ENCODE results near the gene PTPRN2. TPM values are rescaled to one million over a fixed set of nuclear protein-coding genes. Genes with fewer than 3 reads are reported as not detected.
"Not testable (repeated sequence)": the region's sequence is repeated elsewhere in the genome, so short reads cannot be mapped to it uniquely, and the experiment has no call there.

The PTPRN2 gene
- total and polyA plus RNA-seq, 2 experiments from 2014 or later = 0.28 TPM; not detected in 1

DNA sequence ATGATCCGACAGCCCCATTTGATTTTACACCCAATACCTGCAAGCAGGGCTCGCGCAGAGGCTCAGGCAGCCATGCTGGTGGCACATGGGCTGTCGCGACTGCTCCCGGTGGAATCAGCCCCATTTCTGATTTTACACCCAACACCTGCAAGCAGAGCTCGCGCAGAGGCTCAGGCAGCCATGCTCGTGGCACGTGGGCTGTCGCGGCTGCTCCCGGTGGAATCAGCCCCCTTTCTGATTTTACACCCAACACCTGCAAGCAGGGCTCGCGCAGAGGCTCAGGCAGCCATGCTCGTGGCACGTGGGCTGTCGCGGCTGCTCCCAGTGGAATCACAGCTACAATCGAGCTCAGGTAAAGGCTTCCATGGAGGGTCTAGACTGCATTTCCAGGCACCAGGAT lies 244.1 kb downstream of the PTPRN2 start:
- Histone ChIP-seq H3K27ac (no peak overlapping the region), H3K27me3 (no peaks in the 10 kb centered on the region), H3K4me1 (ENCODE audit: low read depth) (no peaks in the 10 kb centered on the region), H3K4me3 (no peak overlapping the region), H3K9me3 (ENCODE audit: low read depth) (no peaks in the 10 kb centered on the region), H3K36me3 (no peaks in the 10 kb centered on the region)
- no peak for DNase-seq (ENCODE audit: low read depth in 1 of 2, low spot score in 1 of 2)
- TF ChIP-seq, protein P1, sequence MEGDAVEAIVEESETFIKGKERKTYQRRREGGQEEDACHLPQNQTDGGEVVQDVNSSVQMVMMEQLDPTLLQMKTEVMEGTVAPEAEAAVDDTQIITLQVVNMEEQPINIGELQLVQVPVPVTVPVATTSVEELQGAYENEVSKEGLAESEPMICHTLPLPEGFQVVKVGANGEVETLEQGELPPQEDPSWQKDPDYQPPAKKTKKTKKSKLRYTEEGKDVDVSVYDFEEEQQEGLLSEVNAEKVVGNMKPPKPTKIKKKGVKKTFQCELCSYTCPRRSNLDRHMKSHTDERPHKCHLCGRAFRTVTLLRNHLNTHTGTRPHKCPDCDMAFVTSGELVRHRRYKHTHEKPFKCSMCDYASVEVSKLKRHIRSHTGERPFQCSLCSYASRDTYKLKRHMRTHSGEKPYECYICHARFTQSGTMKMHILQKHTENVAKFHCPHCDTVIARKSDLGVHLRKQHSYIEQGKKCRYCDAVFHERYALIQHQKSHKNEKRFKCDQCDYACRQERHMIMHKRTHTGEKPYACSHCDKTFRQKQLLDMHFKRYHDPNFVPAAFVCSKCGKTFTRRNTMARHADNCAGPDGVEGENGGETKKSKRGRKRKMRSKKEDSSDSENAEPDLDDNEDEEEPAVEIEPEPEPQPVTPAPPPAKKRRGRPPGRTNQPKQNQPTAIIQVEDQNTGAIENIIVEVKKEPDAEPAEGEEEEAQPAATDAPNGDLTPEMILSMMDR (IDR thresholded peaks at IDR 0.05; ENCODE audit: low read depth, low read length) = no peak

DNA sequence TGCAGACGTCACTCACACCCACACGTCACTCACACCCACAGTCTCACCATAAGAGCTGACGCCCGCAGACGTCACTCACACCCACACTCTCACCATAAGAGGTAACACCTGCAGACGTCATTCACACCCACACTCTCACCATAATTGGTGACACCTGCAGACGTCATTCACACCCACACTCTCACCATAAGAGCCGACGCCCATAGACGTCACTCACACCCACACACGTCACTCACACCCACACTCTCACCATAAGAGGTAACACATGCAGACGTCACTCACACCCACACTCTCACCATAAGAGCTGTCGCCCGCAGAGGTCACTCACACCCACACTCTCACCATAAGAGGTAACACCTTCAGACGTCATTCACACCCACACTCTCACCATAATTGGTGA lies 246.5 kb downstream of the PTPRN2 start:
- not testable (repeated sequence) for DNase-seq (ENCODE audit: low read depth in 1 of 2, low spot score in 1 of 2); H3K27ac ChIP-seq; H3K4me1 ChIP-seq (ENCODE audit: low read depth); H3K9me3 ChIP-seq (ENCODE audit: low read depth); H3K36me3 ChIP-seq; H3K4me3 ChIP-seq; H3K27me3 ChIP-seq

DNA sequence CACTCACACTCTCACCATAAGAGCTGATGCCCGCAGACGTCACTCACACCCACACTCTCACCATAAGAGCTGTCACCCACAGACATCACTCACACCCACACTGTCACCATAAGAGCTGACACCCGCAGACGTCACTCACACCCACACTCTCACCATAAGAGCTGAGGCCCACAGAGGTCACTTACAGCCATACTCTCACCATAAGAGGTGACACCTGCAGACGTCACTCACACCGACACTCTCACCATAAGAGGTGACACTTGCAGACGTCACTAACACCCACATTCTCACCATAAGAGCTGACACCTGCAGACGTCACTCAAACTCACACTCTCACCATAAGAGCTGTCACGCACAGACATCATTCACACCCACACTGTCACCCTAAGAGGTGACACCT lies 250.7 kb downstream of the PTPRN2 start:
- not testable (repeated sequence) for H3K27me3 ChIP-seq; H3K4me3 ChIP-seq; H3K36me3 ChIP-seq; H3K9me3 ChIP-seq (ENCODE audit: low read depth); H3K4me1 ChIP-seq (ENCODE audit: low read depth); H3K27ac ChIP-seq; DNase-seq (ENCODE audit: low read depth in 1 of 2, low spot score in 1 of 2)

DNA sequence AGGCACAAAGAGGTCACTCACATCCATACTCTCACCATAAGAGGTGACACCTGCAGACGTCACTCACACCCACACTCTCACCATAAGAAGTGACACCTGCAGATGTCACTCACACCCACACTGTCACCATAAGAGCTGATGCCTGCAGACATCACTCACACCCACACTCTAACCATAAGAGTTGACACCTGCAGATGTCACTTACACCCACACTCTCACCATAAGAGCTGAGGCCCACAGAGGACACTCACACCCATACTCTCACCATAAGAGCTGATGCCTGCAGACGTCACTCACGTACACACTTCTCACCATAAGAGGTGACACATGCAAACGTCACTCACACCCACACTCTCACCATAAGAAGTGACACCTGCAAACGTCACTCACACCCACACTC lies 255.1 kb downstream of the PTPRN2 start:
- not testable (repeated sequence) for H3K27ac ChIP-seq; H3K4me3 ChIP-seq; DNase-seq (ENCODE audit: low read depth in 1 of 2, low spot score in 1 of 2); H3K27me3 ChIP-seq; H3K9me3 ChIP-seq (ENCODE audit: low read depth); H3K4me1 ChIP-seq (ENCODE audit: low read depth); H3K36me3 ChIP-seq

DNA sequence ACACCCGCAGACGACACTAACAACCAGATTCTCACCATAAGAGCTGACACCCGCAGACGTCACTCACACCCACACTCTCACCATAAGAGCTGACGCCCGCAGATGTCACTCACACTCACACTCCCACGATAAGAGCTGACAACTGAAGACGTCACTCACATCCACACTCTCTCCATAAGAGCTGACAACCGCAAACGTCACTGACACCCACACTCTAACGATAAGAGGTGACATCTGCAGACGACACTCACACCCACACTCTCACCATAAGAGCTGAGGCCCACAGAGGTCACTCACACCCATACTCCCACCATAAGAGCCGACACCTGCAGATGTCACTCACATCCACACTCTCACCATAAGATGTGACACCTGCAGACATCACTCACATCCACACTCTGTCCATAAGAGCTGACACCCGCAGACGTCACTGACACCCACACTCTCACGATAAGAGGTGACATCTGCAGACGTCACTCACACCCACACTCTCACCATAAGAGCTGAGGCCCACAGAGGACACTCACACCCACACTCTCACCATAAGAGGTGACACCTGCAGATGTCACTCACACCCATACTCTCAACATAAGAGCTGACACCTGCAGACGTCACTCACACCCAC lies 255.7 kb downstream of the PTPRN2 start:
- not testable (repeated sequence) for DNase-seq (ENCODE audit: low read depth in 1 of 2, low spot score in 1 of 2); H3K36me3 ChIP-seq; H3K9me3 ChIP-seq (ENCODE audit: low read depth); H3K4me3 ChIP-seq; H3K27me3 ChIP-seq; H3K4me1 ChIP-seq (ENCODE audit: low read depth); H3K27ac ChIP-seq

DNA sequence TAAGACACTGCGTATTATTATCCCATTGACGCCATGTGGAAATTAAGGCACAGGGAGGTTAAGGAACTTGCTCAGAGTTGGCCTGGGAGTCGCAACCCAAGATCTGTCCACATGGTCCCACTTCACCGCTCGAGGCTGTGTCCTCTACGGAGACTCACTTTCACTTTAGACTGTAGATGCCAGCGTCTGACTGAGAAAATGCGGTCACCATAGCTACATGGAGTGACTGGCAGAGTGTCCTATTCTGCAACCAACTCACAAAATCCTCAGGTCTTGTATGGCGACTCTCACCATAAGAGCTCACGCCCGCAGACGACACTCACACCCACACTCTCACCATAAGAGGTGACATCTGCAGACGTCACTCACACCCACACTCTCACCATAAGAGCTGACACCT lies 257.9 kb downstream of the PTPRN2 start:
- DNase-seq (ENCODE audit: low read depth in 1 of 2, low spot score in 1 of 2) = no peak
- no peak overlapping the region for H3K4me3 ChIP-seq

DNA sequence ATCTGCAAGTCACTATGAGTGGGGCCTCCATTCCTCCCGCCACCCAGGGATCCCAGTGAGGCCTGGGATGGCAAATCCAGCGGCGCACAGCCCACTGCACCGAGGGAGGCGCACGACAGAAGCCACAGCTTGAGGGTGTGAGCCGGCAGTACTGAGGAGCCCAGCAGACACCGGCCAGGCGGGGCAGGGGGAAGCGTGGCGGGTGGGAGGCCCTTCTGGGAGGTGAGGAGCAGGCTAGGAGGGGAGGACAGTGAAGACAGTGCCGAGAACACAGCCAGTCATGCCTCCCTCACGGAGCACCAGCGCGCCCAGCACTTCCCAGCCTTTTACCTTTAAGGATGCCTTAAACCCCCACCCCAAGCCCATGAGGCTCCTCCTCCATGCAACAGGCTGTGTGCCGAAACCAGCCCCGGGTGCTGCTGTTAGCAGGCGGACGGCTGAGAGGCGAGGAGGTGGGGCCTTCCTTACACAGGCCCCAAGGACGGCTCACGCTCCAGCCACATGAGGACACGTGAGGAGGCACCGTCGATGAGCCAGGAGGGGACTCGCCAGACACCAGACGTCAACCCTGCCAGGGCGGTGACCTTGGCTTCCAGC lies 258.5 kb downstream of the PTPRN2 start:
- H3K36me3 ChIP-seq = no peaks in the 10 kb centered on the region
- H3K27me3 ChIP-seq = no peaks in the 10 kb centered on the region
- TF ChIP-seq, protein P1 (IDR thresholded peaks at IDR 0.05; ENCODE audit: low read depth, low read length) = no peak
- H3K4me3 ChIP-seq = no peak overlapping the region
- no peak overlapping the region for H3K27ac ChIP-seq
- DNase-seq (ENCODE audit: low read depth in 1 of 2, low spot score in 1 of 2) = no peak
- no peaks in the 10 kb centered on the region for H3K4me1 ChIP-seq (ENCODE audit: low read depth)
- H3K9me3 ChIP-seq (ENCODE audit: low read depth) = no peaks in the 10 kb centered on the region

More for the DNA sequence above, 257.9 kb downstream of the PTPRN2 start:
- H3K9me3 ChIP-seq (ENCODE audit: low read depth) = no peaks in the 10 kb centered on the region
- no peak overlapping the region for H3K27ac ChIP-seq
- H3K36me3 ChIP-seq = no peaks in the 10 kb centered on the region
- no peaks in the 10 kb centered on the region for H3K27me3 ChIP-seq
- no peaks in the 10 kb centered on the region for H3K4me1 ChIP-seq (ENCODE audit: low read depth)
- TF ChIP-seq, protein P1 (IDR thresholded peaks at IDR 0.05; ENCODE audit: low read depth, low read length) = no peak

Data from cardiac muscle cell (in vitro differentiated cells and primary cell).